Measurements from ENCODE around the gene TMCO1.

- TF ChIP-seq EZH2 (IDR thresholded peaks at IDR 0.05) = no peak
- no peak for TF ChIP-seq POLR2AphosphoS5 (IDR thresholded peaks at IDR 0.05; ENCODE audit: borderline replicate concordance, low read depth, low read length)
Measured at GRCh38 chr1:165748550-165748949, 20.1 kb downstream of the TMCO1 start.

Data from SK-N-MC (cell line).